GM21367 (cell line): Measurements from ENCODE around the gene AP1S2.
"Not testable (repeated sequence)": the region's sequence is repeated elsewhere in the genome, so short reads cannot be mapped to it uniquely, and the experiment has no call there.

ENCODE experiments used
- ATAC-seq: cut with Tn5 transposase; IDR thresholded peaks from one replicate; pipeline ENCODE4 v1.9.1; 2021; ENCODE audit not compliant: unreplicated experiment

AP1S2 gene

GRCh38 chrX:15854712-15855567 is at the start of gene AP1S2:
Gene AP1S2, minus strand, starts transcription at chrX:15854813. Its CDS starts 2,289 bp downstream, at chrX:15852524.
- ATAC-seq, result peak; percentile 94

DNA sequence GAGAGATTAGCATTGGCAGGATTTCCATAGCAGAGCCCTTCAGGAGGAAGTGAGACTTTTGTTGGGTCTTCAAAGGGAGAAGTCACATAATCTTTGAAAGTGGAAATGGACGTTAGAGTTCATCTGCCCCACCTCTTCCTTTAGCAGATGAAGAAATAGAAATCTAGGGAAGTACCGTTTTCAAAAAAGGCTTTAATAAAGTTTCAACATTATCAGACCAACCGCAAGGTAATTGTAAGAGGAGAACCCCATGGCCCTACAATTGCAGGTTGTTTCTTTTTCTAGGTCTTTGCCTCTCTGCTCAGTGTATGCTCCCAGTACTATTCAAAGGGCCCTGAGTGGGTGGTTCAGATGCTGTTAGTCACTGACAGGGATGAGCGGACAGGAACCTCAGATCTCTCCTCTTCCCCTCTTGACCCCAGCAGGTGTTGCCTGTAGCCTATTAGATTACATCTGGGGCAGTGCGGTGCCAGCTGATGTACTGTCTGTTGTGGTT is 48.6 kb upstream of the AP1S2 start:
- peak; percentile 93 for ATAC-seq

- no peak for ATAC-seq
Observed at GRCh38 chrX:15895334-15895733, 40.7 kb upstream of the AP1S2 start.

- no peak for ATAC-seq
Observed at GRCh38 chrX:15894724-15895123, 40.1 kb upstream of the AP1S2 start.

GRCh38 chrX:15890463-15890862 is 35.9 kb upstream of the AP1S2 start:
- ATAC-seq, result no peak

DNA sequence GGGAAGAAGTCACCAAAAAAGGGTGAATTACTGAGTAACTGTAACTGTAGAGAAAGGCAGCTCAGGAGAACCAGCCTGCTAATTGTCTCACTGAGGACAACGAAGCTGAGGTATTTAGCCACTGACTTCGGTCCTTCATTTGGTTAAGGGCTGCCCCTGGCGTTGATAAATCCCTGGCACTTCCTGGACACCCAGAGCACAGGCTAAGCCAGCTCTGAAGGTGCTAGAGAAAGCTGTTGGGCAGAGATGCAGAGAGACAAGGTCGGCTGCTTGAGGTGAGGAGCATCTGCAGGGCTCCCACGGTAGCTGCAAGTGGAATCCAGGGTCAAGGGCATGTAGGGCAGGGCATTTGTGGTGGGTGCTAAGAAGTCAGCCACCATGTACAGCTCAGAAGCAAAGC is 33.4 kb upstream of the AP1S2 start:
- no peak for ATAC-seq

GRCh38 chrX:15883540-15883863 is 28.9 kb upstream of the AP1S2 start:
- ATAC-seq, result no peak

DNA sequence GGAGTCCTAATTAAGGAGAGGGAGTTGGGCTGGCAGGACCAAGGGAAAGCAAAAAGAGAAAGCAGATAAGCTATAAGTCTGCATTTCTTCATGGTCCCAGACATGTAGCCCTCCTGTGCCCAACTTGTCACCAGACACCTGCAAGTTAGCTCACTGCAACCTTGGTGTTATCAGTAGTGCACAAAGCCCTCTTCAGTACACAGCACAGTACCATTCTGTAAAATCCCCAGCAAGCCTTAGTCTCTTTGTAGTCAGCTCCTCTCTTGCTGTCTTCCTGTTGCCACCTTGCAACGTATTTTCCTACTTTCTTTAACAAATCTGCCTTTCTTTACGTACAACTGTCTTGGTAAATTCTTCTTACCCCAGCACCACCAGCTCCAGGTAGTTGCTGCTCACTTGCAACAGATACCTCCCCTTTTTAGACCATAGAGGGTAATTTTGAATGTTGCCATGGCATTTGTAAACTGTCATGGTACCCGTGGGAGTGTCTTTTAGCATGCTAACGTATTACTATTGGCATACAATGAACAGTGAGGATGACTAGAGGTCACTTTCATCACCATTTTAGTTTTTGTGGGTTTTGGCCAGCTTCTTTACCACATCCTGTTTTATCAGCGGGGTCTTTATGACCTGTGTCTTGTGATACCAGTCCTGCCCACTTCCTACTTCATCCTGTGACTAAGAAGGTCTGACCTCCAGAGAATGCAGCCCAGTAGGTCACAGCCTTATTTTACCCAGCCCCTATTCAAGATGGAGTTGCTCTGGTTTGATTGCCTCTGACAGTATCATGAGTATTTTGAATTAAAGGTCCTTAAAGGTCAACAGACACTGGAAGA is 28.3 kb upstream of the AP1S2 start:
- ATAC-seq, result peak; percentile 70

GRCh38 chrX:15881381-15881897 is 26.8 kb upstream of the AP1S2 start:
- ATAC-seq, result no peak

GRCh38 chrX:15877914-15878313 is 23.3 kb upstream of the AP1S2 start:
- ATAC-seq, result not testable (repeated sequence)

- no peak for ATAC-seq
Observed at GRCh38 chrX:15877380-15877779, 22.8 kb upstream of the AP1S2 start.

- no peak for ATAC-seq
Observed at GRCh38 chrX:15874672-15875071, 20.1 kb upstream of the AP1S2 start.

DNA sequence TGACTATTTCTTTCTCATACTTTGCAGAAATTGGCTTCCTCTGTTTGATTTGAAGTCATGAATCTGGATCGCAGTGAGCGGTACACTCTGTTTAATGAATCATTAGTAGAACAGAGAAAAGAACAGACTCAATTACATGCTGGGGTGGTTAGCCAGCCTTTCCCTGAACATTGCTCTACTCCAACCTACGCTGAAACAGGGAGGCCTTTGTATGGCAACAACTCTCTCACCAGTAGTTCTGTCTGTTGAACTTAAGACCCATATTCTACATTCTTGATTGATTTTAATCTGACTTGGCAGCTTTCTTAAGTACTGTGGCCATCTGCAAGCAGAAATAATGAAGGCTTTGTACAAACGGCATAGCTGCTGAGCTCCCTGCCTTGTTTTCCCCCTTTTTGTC is 19.0 kb upstream of the AP1S2 start:
- ATAC-seq, result no peak

DNA sequence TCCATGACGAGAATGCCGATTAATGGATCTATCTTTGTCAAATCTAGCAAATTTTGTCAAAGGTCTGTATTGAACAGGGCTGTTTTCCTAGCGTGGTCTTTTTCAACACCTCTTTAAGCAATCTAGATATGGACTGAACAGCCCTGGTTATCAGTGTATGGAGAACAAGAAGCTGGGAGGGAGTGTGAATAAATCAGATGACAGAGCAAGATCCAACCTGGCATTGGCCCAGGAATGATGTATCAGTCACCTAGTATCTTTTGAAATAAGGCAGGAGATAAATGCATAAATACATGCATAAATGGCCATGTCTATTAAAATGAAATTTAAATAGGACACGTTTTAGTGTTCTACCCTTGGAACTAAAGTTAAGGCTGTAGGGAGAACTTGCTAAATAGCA is 15.7 kb upstream of the AP1S2 start:
- ATAC-seq, result no peak

- ATAC-seq, result no peak
Observed at GRCh38 chrX:15869695-15870094, 15.1 kb upstream of the AP1S2 start.

DNA sequence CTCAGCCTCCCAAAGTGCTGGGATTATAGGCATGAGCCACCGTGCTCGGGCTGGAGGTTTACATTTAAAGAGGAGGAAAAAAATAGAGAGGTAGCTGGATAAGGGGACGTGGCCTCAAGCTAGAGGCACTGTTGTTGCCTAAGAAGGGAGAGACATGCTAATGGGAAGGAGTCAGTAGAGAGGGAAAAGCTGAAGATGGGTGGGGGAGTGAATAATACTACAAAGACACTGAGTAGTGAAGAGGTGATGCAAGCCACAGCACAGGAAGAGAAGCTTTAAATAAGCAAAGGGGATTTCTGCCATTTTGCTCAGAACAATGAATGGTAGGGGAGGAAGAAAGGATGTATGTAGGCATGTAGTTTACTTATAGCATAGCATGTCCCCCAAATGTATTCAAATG is 11.5 kb upstream of the AP1S2 start:
- ATAC-seq, result no peak

GRCh38 chrX:15864629-15865028 is 10.0 kb upstream of the AP1S2 start:
- no peak for ATAC-seq

DNA sequence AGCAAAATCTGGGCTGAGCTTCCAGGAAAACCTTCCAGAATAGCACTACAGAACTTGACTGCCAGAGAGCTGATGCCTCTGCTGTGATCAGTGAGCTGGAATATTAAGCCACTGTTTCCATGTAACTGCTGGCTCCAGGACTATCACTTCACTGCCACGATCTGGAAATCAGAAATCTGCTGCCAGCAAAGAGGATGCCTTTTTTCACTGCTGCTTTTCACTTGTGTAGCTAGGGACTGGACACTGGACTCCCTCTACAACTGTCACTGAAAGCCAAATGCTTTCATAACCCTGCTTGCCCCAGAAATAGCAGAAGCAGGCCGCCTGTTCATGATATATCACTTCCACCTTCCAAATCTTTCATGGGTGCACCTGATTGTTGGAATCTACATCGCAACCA is 9.4 kb upstream of the AP1S2 start:
- no peak for ATAC-seq

DNA sequence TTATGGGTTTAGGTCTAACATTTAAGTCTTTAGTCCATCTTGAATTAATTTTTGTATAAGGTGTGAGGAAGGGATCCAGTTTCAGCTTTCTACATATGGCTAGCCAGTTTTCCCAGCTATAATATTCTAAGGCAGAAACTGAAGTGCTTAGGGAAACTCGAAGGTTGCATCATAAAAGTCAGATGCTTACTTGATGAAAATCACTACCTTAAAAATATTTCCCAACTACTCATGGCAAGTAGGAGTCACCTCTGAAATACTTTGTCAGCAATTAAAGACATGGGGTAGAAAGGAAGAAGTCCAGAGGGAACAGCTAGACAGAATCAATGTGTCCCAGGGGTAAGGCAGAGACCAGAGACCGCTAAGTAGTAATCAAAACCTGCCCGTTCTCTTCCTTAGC is 6.3 kb upstream of the AP1S2 start:
- no peak for ATAC-seq

- ATAC-seq, result no peak
Observed at GRCh38 chrX:15858051-15858450, 3.4 kb upstream of the AP1S2 start.

- ATAC-seq, result no peak
Observed at GRCh38 chrX:15856636-15857035, 2.0 kb upstream of the AP1S2 start.

DNA sequence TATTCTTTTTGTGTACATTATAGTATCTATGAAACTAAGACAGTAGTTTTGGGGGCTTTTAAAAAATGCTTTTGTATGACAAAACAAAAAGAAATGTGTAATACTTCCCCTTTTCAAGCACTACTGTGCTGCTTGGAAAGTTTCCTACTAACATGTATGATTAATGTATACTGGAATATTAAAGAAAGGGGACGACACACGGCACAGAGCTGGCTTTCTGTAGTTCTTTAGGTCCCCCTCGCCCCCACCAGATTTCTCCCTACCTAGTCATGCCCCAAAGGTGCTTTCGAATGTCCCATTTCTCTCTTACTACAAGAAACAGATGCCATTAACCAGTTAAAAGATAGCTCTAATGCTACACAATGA is 1.6 kb upstream of the AP1S2 start:
- ATAC-seq, result no peak
